Measurements from ENCODE around the gene BEST3.

DNA sequence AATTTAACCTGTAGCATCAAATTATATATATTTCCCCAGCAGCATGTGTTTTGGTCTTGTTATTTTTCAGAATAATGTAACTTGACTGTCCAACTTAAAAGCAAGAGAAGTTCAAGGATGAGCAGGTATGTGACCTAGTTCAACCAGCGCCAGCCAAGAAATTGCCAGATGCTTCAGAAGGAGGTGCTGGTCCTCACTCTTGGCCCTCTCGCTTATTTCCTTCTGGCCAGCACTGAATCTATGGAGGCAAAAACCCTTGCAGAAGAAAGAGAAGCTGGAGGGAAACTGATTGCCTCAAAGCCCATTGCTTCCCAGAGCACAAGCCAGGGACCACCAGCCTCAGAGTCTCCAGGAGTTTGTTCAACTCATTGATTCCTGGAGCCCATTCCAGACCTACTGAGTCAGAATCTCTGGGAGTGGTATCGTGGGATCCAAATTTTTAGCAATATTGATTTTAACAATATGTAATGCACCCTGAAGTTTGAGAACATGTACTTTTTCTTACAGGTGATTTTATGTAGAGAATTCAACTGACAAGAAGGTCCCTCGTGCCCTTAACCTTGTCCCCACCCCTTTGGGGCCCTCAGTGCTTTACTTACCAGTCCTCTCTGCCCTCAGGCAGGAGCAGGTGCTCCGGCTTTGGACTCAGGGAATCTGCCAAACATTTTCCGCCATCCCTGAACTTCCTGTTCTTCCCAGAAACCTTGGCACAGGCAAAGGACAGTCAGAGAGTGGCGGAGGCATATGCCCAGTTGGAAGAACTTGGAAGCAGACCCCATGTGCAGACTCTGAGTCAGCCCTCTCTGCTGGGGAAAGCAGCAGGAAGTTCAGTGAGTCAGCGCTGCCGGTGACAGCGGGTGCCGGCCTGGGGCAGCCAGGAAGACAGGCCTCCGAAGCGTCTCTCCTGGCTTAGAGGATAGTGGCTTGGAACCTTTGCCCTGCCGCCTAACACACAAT, 10.4 kb downstream of the BEST3 start:
- peak; percentile 51 for TF ChIP-seq POLR2AphosphoS5 (IDR thresholded peaks at IDR 0.05)
- no peak for TF ChIP-seq CTCF (IDR thresholded peaks at IDR 0.05)
